ENCODE results near the gene FAM3C. TPM values are rescaled to one million over a fixed set of nuclear protein-coding genes. Genes with fewer than 3 reads are reported as not detected.
"Not testable (repeated sequence)": the region's sequence is repeated elsewhere in the genome, so short reads cannot be mapped to it uniquely, and the experiment has no call there.

Gene FAM3C
- polyA plus RNA-seq, 4 donors: 98.0 to 217 (median 156) TPM

GRCh38 chr7:121436136-121436535 lies 40.0 kb upstream of the FAM3C start:
- FAIRE-seq (no peak), DNase-seq (peak in 1 of 2 donors; percentile 23)
- no peak overlapping the region for H3K4me3 ChIP-seq (ENCODE audit: low read depth in 1 of 3, low read length in 3 of 3)
- 80 to 94% (median 93%) methylated on average over 1 of the region's 1 CpG for WGBS, 3 donors
- no peaks in the 10 kb centered on the region for H3K36me3 ChIP-seq (ENCODE audit: control insufficient read depth in 3 of 3, insufficient read depth in 2 of 3, low read depth in 1 of 3, low read length in 3 of 3)
- H3K9me3 ChIP-seq (ENCODE audit: control insufficient read depth in 2 of 2, insufficient read depth in 1 of 2, low read depth in 1 of 2, low read length in 1 of 2): no peaks in the 10 kb centered on the region
- peaks cover 0 to 18% (median 4%) of the 10 kb centered on the region in 3 donors for H3K4me1 ChIP-seq (ENCODE audit: control insufficient read depth in 3 of 3, insufficient read depth in 2 of 3, low read depth in 1 of 3, low read length in 2 of 3)
- no peak overlapping the region for H3K27ac ChIP-seq (ENCODE audit: low read depth in 1 of 3, low read length in 2 of 3)
- no peaks in the 10 kb centered on the region for H3K27me3 ChIP-seq (ENCODE audit: control insufficient read depth in 3 of 3, insufficient read depth in 3 of 3, low read length in 3 of 3)

- no peaks in the 10 kb centered on the region for H3K36me3 ChIP-seq (ENCODE audit: control insufficient read depth in 3 of 3, insufficient read depth in 2 of 3, low read depth in 1 of 3, low read length in 3 of 3)
These were observed 37.7 kb upstream of the FAM3C start for GRCh38 chr7:121433775-121434174.

GRCh38 chr7:121432486-121432885 lies 36.4 kb upstream of the FAM3C start:
- FAIRE-seq; H3K4me3 ChIP-seq (ENCODE audit: low read depth in 1 of 3, low read length in 3 of 3); H3K27ac ChIP-seq (ENCODE audit: low read depth in 1 of 3, low read length in 2 of 3); H3K36me3 ChIP-seq (ENCODE audit: control insufficient read depth in 3 of 3, insufficient read depth in 2 of 3, low read depth in 1 of 3, low read length in 3 of 3); DNase-seq; H3K27me3 ChIP-seq (ENCODE audit: control insufficient read depth in 3 of 3, insufficient read depth in 3 of 3, low read length in 3 of 3); H3K9me3 ChIP-seq (ENCODE audit: control insufficient read depth in 2 of 2, insufficient read depth in 1 of 2, low read depth in 1 of 2, low read length in 1 of 2): not testable (repeated sequence)
- peaks cover 0 to 17% (median 0%) of the 10 kb centered on the region in 3 donors for H3K4me1 ChIP-seq (ENCODE audit: control insufficient read depth in 3 of 3, insufficient read depth in 2 of 3, low read depth in 1 of 3, low read length in 2 of 3)
- 71 to 79% (median 76%) methylated on average over 4 of the region's 4 CpGs for WGBS, 3 donors

More at GRCh38 chr7:121433775-121434174, 37.7 kb upstream of the FAM3C start:
- DNase-seq (no peak), FAIRE-seq (no peak)
- no peak overlapping the region for H3K4me3 ChIP-seq (ENCODE audit: low read depth in 1 of 3, low read length in 3 of 3)
- peaks cover 0 to 20% (median 4%) of the 10 kb centered on the region in 3 donors for H3K4me1 ChIP-seq (ENCODE audit: control insufficient read depth in 3 of 3, insufficient read depth in 2 of 3, low read depth in 1 of 3, low read length in 2 of 3)
- H3K27me3 ChIP-seq (ENCODE audit: control insufficient read depth in 3 of 3, insufficient read depth in 3 of 3, low read length in 3 of 3): no peaks in the 10 kb centered on the region
- 81 to 88% (median 84%) methylated on average over 2 of the region's 2 CpGs for WGBS, 3 donors
- H3K27ac ChIP-seq (ENCODE audit: low read depth in 1 of 3, low read length in 2 of 3): no peak overlapping the region
- no peaks in the 10 kb centered on the region for H3K9me3 ChIP-seq (ENCODE audit: control insufficient read depth in 2 of 2, insufficient read depth in 1 of 2, low read depth in 1 of 2, low read length in 1 of 2)

- DNase-seq (no peak), FAIRE-seq (no peak)
- Histone ChIP-seq H3K4me1 (ENCODE audit: control insufficient read depth in 3 of 3, insufficient read depth in 2 of 3, low read depth in 1 of 3, low read length in 2 of 3) (peaks cover 0 to 15% (median 0%) of the 10 kb centered on the region in 3 donors), H3K4me3 (ENCODE audit: low read depth in 1 of 3, low read length in 3 of 3) (no peak overlapping the region), H3K36me3 (ENCODE audit: control insufficient read depth in 3 of 3, insufficient read depth in 2 of 3, low read depth in 1 of 3, low read length in 3 of 3) (no peaks in the 10 kb centered on the region), H3K27me3 (ENCODE audit: control insufficient read depth in 3 of 3, insufficient read depth in 3 of 3, low read length in 3 of 3) (no peaks in the 10 kb centered on the region), H3K9me3 (ENCODE audit: control insufficient read depth in 2 of 2, insufficient read depth in 1 of 2, low read depth in 1 of 2, low read length in 1 of 2) (no peaks in the 10 kb centered on the region), H3K27ac (ENCODE audit: low read depth in 1 of 3, low read length in 2 of 3) (peak overlapping the region in 1 of 3 donors; percentile 85)
- 88 to 95% (median 93%) methylated on average over 2 of the region's 2 CpGs for WGBS, 3 donors
These were observed 35.9 kb upstream of the FAM3C start for GRCh38 chr7:121431996-121432395.

- DNase-seq: peak; percentile 45 to 49
- peaks cover 0 to 15% (median 0%) of the 10 kb centered on the region in 3 donors for H3K4me1 ChIP-seq (ENCODE audit: control insufficient read depth in 3 of 3, insufficient read depth in 2 of 3, low read depth in 1 of 3, low read length in 2 of 3)
- H3K36me3 ChIP-seq (ENCODE audit: control insufficient read depth in 3 of 3, insufficient read depth in 2 of 3, low read depth in 1 of 3, low read length in 3 of 3): no peaks in the 10 kb centered on the region
- no peaks in the 10 kb centered on the region for H3K9me3 ChIP-seq (ENCODE audit: control insufficient read depth in 2 of 2, insufficient read depth in 1 of 2, low read depth in 1 of 2, low read length in 1 of 2)
- H3K27ac ChIP-seq (ENCODE audit: low read depth in 1 of 3, low read length in 2 of 3): peak overlapping the region in 1 of 3 donors; percentile 85
- no peak for FAIRE-seq
- 30 to 72% (median 41%) methylated on average over 2 of the region's 2 CpGs for WGBS, 3 donors
- H3K27me3 ChIP-seq (ENCODE audit: control insufficient read depth in 3 of 3, insufficient read depth in 3 of 3, low read length in 3 of 3): no peaks in the 10 kb centered on the region
- no peak overlapping the region for H3K4me3 ChIP-seq (ENCODE audit: low read depth in 1 of 3, low read length in 3 of 3)
These were observed 35.4 kb upstream of the FAM3C start for GRCh38 chr7:121431389-121431995.

GRCh38 chr7:121430558-121430957 lies 34.5 kb upstream of the FAM3C start:
- no peaks in the 10 kb centered on the region for H3K9me3 ChIP-seq (ENCODE audit: control insufficient read depth in 2 of 2, insufficient read depth in 1 of 2, low read depth in 1 of 2, low read length in 1 of 2)
- no peaks in the 10 kb centered on the region for H3K36me3 ChIP-seq (ENCODE audit: control insufficient read depth in 3 of 3, insufficient read depth in 2 of 3, low read depth in 1 of 3, low read length in 3 of 3)
- DNase-seq (no peak), FAIRE-seq (no peak)
- H3K27ac ChIP-seq (ENCODE audit: low read depth in 1 of 3, low read length in 2 of 3): peak overlapping the region in 1 of 3 donors; percentile 85
- H3K4me1 ChIP-seq (ENCODE audit: control insufficient read depth in 3 of 3, insufficient read depth in 2 of 3, low read depth in 1 of 3, low read length in 2 of 3): peaks cover 0 to 15% (median 0%) of the 10 kb centered on the region in 3 donors
- no peak overlapping the region for H3K4me3 ChIP-seq (ENCODE audit: low read depth in 1 of 3, low read length in 3 of 3)
- 72 to 79% (median 72%) methylated on average over 1 of the region's 1 CpG for WGBS, 3 donors
- H3K27me3 ChIP-seq (ENCODE audit: control insufficient read depth in 3 of 3, insufficient read depth in 3 of 3, low read length in 3 of 3): no peaks in the 10 kb centered on the region

GRCh38 chr7:121429798-121430197 lies 33.7 kb upstream of the FAM3C start:
- DNase-seq (no peak), FAIRE-seq (no peak)
- no peaks in the 10 kb centered on the region for H3K36me3 ChIP-seq (ENCODE audit: control insufficient read depth in 3 of 3, insufficient read depth in 2 of 3, low read depth in 1 of 3, low read length in 3 of 3)
- no peaks in the 10 kb centered on the region for H3K9me3 ChIP-seq (ENCODE audit: control insufficient read depth in 2 of 2, insufficient read depth in 1 of 2, low read depth in 1 of 2, low read length in 1 of 2)
- H3K27ac ChIP-seq (ENCODE audit: low read depth in 1 of 3, low read length in 2 of 3): no peak overlapping the region
- H3K4me3 ChIP-seq (ENCODE audit: low read depth in 1 of 3, low read length in 3 of 3): no peak overlapping the region
- H3K4me1 ChIP-seq (ENCODE audit: control insufficient read depth in 3 of 3, insufficient read depth in 2 of 3, low read depth in 1 of 3, low read length in 2 of 3): peaks cover 0 to 15% (median 0%) of the 10 kb centered on the region in 3 donors
- H3K27me3 ChIP-seq (ENCODE audit: control insufficient read depth in 3 of 3, insufficient read depth in 3 of 3, low read length in 3 of 3): no peaks in the 10 kb centered on the region

- Histone ChIP-seq H3K9me3 (ENCODE audit: control insufficient read depth in 2 of 2, insufficient read depth in 1 of 2, low read depth in 1 of 2, low read length in 1 of 2) (no peaks in the 10 kb centered on the region), H3K4me3 (ENCODE audit: low read depth in 1 of 3, low read length in 3 of 3) (no peak overlapping the region), H3K4me1 (ENCODE audit: control insufficient read depth in 3 of 3, insufficient read depth in 2 of 3, low read depth in 1 of 3, low read length in 2 of 3) (peaks cover 0 to 10% (median 0%) of the 10 kb centered on the region in 3 donors), H3K36me3 (ENCODE audit: control insufficient read depth in 3 of 3, insufficient read depth in 2 of 3, low read depth in 1 of 3, low read length in 3 of 3) (no peaks in the 10 kb centered on the region), H3K27me3 (ENCODE audit: control insufficient read depth in 3 of 3, insufficient read depth in 3 of 3, low read length in 3 of 3) (no peaks in the 10 kb centered on the region), H3K27ac (ENCODE audit: low read depth in 1 of 3, low read length in 2 of 3) (no peak overlapping the region)
- FAIRE-seq (no peak), DNase-seq (no peak)
- 76 to 93% (median 89%) methylated on average over 4 of the region's 4 CpGs for WGBS, 3 donors
These were observed 32.9 kb upstream of the FAM3C start for GRCh38 chr7:121428855-121429489.

All from small intestine (tissue), 7 donors.